Measurements from ENCODE around the gene GALNT14.

Gene GALNT14

DNA sequence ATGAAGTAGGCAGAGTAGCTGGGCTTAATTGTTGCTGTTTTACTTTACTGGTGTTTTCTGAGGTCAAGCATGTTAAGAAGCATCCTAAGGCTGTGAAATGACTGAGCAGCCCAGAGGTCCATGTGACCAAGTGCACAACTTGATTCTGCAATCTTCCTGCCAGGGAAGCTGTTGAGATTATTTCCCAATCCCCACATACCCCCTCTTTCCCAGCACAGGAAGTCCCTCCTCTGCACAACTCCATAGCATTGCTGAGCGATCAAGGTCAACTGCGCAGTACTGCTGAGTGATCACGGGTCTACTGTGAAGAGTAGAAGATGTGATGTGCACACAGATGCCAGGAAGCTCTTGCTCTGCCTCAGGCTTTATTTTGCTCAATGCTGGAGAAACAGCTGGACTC lies 105.8 kb downstream of the GALNT14 start:
- TF ChIP-seq ZNF132 (tag by site-specific recombination; IDR thresholded peaks at IDR 0.05; ENCODE audit: borderline replicate concordance) (no peak), ZNF404 (tag by site-specific recombination; IDR thresholded peaks at IDR 0.05) (no peak), ZNF785 (tag by site-specific recombination; IDR thresholded peaks at IDR 0.05) (no peak), ZNF174 (tag by site-specific recombination; IDR thresholded peaks at IDR 0.05) (no peak), ZNF621 (tag by site-specific recombination; IDR thresholded peaks at IDR 0.05) (no peak), ZNF560 (tag by site-specific recombination; IDR thresholded peaks at IDR 0.05; ENCODE audit: borderline replicate concordance) (no peak), ZFP37 (tag by site-specific recombination; IDR thresholded peaks at IDR 0.05) (no peak)
- TF ChIP-seq, protein P1, sequence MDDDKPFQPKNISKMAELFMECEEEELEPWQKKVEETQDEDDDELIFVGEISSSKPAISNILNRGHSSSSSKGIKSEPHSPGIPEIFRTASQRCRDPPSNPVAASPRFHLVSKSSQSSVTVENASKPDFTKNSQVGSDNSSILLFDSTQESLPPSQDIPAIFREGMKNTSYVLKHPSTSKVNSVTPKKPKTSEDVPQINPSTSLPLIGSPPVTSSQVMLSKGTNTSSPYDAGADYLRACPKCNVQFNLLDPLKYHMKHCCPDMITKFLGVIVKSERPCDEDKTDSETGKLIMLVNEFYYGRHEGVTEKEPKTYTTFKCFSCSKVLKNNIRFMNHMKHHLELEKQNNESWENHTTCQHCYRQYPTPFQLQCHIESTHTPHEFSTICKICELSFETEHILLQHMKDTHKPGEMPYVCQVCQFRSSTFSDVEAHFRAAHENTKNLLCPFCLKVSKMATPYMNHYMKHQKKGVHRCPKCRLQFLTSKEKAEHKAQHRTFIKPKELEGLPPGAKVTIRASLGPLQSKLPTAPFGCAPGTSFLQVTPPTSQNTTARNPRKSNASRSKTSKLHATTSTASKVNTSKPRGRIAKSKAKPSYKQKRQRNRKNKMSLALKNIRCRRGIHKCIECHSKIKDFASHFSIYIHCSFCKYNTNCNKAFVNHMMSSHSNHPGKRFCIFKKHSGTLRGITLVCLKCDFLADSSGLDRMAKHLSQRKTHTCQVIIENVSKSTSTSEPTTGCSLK (tag by site-specific recombination; IDR thresholded peaks at IDR 0.05): no peak
- TF ChIP-seq, protein P2, sequence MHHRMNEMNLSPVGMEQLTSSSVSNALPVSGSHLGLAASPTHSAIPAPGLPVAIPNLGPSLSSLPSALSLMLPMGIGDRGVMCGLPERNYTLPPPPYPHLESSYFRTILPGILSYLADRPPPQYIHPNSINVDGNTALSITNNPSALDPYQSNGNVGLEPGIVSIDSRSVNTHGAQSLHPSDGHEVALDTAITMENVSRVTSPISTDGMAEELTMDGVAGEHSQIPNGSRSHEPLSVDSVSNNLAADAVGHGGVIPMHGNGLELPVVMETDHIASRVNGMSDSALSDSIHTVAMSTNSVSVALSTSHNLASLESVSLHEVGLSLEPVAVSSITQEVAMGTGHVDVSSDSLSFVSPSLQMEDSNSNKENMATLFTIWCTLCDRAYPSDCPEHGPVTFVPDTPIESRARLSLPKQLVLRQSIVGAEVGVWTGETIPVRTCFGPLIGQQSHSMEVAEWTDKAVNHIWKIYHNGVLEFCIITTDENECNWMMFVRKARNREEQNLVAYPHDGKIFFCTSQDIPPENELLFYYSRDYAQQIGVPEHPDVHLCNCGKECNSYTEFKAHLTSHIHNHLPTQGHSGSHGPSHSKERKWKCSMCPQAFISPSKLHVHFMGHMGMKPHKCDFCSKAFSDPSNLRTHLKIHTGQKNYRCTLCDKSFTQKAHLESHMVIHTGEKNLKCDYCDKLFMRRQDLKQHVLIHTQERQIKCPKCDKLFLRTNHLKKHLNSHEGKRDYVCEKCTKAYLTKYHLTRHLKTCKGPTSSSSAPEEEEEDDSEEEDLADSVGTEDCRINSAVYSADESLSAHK (tag by site-specific recombination; IDR thresholded peaks at IDR 0.05): no peak
- POLR2A ChIA-PET: no interaction called here

GRCh38 chr2:31031132-31031706 lies 107.0 kb downstream of the GALNT14 start:
- no peaks in the 10 kb centered on the region for H3K4me1 ChIP-seq (ENCODE audit: control insufficient read depth, insufficient read depth, low read length)
- no peak overlapping the region for H3K27ac ChIP-seq (ENCODE audit: extremely low read depth, low read depth, low read length)
- ChIA-PET CTCF (interaction anchor here (0.5 to 1.3 kb wide), 2 partner anchors 66 to 170 kb away, joined by 3 read pairs; no protein-coding TSS in a partner anchor), POLR2A (no interaction called here)
- H3K4me3 ChIP-seq (ENCODE audit: low read depth, low read length): no peak overlapping the region
- TF ChIP-seq ZNF792 (tag by site-specific recombination; IDR thresholded peaks at IDR 0.05) (no peak), ZNF155 (tag by site-specific recombination; IDR thresholded peaks at IDR 0.05) (no peak), REST (tag by site-specific recombination; IDR thresholded peaks at IDR 0.05) (no peak), KLF7 (tag by site-specific recombination; IDR thresholded peaks at IDR 0.05; ENCODE audit: borderline replicate concordance) (no peak)
- TF ChIP-seq, protein P3, sequence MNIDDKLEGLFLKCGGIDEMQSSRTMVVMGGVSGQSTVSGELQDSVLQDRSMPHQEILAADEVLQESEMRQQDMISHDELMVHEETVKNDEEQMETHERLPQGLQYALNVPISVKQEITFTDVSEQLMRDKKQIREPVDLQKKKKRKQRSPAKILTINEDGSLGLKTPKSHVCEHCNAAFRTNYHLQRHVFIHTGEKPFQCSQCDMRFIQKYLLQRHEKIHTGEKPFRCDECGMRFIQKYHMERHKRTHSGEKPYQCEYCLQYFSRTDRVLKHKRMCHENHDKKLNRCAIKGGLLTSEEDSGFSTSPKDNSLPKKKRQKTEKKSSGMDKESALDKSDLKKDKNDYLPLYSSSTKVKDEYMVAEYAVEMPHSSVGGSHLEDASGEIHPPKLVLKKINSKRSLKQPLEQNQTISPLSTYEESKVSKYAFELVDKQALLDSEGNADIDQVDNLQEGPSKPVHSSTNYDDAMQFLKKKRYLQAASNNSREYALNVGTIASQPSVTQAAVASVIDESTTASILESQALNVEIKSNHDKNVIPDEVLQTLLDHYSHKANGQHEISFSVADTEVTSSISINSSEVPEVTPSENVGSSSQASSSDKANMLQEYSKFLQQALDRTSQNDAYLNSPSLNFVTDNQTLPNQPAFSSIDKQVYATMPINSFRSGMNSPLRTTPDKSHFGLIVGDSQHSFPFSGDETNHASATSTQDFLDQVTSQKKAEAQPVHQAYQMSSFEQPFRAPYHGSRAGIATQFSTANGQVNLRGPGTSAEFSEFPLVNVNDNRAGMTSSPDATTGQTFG (tag by site-specific recombination; IDR thresholded peaks at IDR 0.05; ENCODE audit: borderline replicate concordance): no peak
- TF ChIP-seq, protein P4, sequence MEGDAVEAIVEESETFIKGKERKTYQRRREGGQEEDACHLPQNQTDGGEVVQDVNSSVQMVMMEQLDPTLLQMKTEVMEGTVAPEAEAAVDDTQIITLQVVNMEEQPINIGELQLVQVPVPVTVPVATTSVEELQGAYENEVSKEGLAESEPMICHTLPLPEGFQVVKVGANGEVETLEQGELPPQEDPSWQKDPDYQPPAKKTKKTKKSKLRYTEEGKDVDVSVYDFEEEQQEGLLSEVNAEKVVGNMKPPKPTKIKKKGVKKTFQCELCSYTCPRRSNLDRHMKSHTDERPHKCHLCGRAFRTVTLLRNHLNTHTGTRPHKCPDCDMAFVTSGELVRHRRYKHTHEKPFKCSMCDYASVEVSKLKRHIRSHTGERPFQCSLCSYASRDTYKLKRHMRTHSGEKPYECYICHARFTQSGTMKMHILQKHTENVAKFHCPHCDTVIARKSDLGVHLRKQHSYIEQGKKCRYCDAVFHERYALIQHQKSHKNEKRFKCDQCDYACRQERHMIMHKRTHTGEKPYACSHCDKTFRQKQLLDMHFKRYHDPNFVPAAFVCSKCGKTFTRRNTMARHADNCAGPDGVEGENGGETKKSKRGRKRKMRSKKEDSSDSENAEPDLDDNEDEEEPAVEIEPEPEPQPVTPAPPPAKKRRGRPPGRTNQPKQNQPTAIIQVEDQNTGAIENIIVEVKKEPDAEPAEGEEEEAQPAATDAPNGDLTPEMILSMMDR (tag by site-specific recombination; IDR thresholded peaks at IDR 0.05): no peak
- H3K36me3 ChIP-seq (ENCODE audit: control insufficient read depth in 2 of 2, insufficient read depth in 1 of 2, low read length in 2 of 2): no peaks in the 10 kb centered on the region
- no peaks in the 10 kb centered on the region for H3K9me3 ChIP-seq (ENCODE audit: control insufficient read depth, insufficient read depth, low read depth, low read length)

More for the DNA sequence above, 105.8 kb downstream of the GALNT14 start:
- CTCF ChIA-PET: interaction anchor here (0.6 to 1.2 kb wide), 3 partner anchors 138 to 326 kb away, joined by 3 read pairs; no protein-coding TSS in a partner anchor
- no peak overlapping the region for H3K4me3 ChIP-seq (ENCODE audit: low read depth, low read length)
- no peaks in the 10 kb centered on the region for H3K4me1 ChIP-seq (ENCODE audit: control insufficient read depth, insufficient read depth, low read length)
- H3K27ac ChIP-seq (ENCODE audit: extremely low read depth, low read depth, low read length): no peak overlapping the region
- H3K36me3 ChIP-seq (ENCODE audit: control insufficient read depth in 2 of 2, insufficient read depth in 1 of 2, low read length in 2 of 2): no peaks in the 10 kb centered on the region
- no peaks in the 10 kb centered on the region for H3K9me3 ChIP-seq (ENCODE audit: control insufficient read depth, insufficient read depth, low read depth, low read length)
